ENCODE results near the gene IFT172.
"Not testable (repeated sequence)": the region's sequence is repeated elsewhere in the genome, so short reads cannot be mapped to it uniquely, and the experiment has no call there.

The IFT172 gene

DNA sequence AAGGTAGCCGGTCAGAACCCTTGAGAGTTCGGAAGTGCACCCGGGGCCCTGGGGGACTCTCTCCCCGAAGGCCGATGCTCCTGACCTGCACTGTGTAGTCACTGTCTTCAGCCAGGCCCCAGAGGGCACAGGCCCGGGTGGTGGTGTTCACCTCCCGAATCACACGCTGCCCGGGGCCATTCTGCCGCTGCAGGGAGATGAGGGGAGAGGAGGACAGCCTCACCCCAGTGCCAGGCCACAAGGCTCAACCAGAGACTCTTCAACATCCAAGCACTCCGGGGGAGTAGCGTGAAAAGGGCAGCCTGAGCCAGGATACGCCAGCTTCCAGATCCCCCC, 4.4 kb upstream of the IFT172 start:
- no peak for DNase-seq
- no peak for ATAC-seq

DNA sequence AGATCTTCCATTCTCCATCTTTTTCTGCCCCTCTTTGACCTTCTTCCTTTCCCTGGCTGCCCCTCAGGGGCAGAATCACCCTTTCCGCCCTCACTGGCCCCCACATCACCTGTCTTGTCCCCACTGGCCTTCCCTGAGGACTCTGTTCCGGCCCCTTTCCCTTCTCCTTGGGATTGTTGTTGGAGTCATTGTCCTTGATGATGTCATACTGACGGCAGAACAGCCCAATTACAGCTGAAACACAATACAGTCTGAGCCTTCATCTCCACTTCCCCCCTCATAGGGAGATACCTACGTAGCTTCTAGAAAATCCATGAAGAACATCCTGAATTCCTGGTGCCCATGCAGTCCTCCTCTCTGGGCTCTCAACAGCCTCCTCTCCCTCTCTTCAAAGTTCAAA, 3.0 kb upstream of the IFT172 start:
- no peak for DNase-seq
- ATAC-seq, result no peak

DNA sequence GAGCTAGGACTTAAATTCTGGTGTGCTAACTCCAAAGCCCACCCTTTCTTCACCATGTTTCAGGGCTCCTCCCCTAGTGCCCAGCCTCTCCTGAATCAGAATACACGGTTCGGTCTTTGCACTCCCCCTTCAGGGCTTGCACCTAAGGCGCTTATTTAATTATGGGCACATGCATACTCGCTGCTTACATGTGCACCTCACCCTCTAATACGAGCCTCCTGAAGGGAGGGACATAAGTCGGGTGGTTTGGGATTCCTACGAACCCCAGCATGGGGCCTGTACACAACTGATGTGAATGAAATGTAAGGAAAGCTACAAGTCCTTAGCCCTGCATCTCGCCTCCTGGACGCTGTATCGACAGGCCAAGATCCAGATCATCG, 435 bp downstream of the IFT172 start:
- DNase-seq, result peak; percentile 11
- no peak for ATAC-seq

DNA sequence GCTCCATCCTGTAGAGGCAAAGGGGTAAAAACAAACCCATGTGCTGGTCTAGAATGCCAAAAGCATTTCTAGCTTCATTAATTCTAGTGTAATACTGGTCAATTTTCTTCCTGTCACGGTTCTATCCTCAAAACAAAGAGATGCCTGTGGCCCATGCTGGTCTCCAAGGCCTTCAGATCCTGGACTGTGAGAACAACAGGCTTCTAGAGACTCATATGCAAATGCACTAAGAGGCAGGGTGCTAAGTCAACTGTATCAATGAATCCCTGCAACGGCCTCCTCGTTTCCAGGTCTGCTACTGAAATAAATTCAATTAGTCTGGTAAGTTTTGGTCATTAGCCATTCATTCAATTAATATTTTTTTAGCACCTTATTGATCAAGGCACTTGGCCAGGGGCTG, 4.0 kb downstream of the IFT172 start:
- ATAC-seq (no peak), DNase-seq (no peak)

DNA sequence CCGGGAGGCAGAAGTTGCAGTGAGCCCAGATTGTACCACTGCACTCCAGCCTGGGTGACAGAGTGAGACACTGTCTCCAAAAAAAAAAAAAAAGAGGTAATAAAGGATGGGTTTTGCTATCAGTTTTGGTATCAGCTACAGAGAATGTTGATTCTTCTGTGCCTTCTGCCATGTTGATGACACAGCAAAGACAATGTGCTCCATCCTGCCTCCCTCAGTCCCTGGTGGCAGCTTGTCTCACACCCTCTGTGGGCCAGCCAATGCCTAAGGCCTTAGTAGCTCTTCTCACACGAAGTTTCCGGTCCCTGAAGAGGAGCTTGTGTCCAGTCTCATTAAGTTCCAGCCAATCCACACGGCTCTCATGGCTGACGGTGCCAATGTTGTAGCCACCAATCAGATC, 17.6 kb downstream of the IFT172 start:
- ATAC-seq, result no peak
- no peak for DNase-seq

DNA sequence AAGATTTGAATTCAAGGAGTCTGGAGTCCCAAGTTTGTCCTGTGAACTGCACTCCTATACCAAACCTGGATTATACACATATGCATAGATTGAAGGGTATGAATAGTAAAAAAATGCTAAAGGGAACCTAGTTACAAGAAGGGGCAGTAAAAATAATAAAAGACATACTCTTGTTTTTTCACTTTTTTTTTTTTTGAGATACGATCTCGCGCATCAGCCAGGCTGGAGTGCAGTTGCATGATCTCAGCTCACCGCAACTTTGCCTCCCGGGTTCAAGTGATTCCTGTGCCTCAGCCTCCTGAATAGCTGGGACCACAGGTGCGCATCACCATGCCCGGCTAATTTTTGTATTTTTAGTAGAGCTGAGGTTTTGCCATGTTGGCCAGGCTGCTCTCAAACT, 25.1 kb downstream of the IFT172 start:
- ATAC-seq, result no peak
- no peak for DNase-seq

DNA sequence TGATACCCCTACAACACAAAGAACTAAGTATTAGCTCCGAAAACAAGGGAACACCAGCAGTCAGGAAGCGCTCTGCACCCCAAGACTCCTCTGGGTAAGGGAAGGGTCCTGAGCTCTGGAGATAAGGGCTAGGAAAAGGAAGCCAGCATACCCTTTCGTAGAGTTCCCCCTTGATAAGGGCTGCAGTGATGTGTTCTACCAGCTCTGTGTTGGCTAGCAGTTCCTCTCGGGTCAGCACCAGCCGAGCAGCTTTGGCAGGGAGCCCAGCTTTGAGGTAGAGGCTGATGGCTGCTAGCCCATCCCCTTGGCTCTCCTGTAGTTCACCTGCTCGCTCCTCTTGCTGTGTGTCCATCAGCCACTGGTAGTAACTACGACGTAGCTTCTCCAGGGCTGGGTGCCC, 28.4 kb downstream of the IFT172 start:
- DNase-seq (no peak), ATAC-seq (no peak)

DNA sequence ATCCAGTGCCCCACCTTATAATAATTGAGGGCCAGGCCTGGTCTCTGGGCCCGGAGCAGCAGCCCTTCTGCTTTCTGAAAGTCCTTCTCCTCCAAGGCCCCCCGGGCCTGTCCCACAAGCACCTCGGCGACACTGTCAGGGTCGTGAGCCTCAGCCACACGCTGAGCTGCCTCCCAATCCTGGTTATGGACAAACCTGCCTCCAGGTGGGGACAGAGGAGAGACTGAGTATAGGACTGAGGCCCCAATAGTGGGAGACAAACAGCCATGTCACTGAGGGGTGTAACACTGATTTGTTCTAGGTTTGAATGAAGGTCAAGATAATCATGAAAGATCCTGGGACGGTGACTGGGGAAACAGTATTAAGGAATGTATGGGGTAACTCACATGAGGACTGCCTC, 35.6 kb downstream of the IFT172 start:
- no peak for ATAC-seq
- no peak for DNase-seq

DNA sequence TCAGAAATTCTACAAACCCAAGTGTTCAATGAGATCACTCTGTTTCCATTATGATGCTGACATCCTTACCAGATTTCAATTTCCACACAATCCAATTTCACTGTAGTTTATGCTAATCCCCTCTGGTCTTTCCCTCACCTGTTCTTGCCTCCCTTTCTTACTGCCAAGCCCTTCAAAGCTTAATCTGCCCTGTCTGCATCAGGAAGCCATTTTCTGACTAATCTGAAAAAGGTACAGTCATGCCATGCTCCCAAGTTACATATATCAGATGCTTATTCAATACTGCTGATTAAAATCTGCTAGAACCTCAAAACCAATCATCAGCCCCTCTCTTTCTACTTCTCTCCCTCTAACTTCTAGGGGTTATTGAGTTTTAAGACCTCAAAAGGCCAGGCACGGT, 38.4 kb downstream of the IFT172 start:
- ATAC-seq, result peak; percentile 65

DNA sequence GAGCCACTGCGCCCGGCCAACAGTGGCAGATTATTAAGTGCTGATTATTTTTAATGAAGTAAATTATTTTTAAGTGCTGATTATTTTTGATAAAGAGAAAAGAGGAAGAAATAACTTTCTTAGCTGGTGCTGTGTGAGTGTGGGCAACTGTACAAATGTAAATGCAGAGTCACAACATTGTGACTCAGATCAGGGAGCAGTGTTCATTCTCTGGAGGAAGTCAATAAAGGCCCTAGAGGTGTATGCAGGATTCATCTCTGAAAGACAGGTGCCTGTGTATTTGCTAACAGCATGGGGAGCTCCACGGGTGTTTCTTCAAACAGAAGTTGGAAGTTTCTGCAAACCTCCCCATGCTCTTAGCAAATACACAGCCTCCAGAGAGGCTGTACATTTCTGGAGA, 41.2 kb downstream of the IFT172 start:
- ATAC-seq, result no peak

More for the DNA sequence above, 38.4 kb downstream of the IFT172 start:
- no peak for DNase-seq

DNA sequence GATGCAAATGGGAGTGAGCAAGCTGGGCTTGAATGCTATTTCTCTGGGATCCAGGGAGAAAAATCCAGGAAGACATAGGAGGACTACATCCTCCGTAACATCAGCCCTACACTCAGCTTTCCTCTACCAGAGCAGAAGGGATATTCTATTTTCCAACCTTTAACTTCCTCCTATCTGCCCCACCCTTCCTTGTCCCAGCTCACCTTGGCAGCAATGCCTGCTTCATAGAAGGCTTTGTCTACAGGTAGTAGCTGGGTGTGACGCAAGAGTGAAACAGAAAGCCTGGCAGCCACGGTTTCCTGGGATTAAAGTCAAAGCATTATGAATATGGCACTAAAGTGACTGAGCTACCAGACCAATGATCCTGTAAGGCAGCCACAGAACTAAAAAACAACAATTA, 43.5 kb downstream of the IFT172 start:
- ATAC-seq (no peak), DNase-seq (no peak)

More for the DNA sequence above, 41.2 kb downstream of the IFT172 start:
- no peak for DNase-seq

DNA sequence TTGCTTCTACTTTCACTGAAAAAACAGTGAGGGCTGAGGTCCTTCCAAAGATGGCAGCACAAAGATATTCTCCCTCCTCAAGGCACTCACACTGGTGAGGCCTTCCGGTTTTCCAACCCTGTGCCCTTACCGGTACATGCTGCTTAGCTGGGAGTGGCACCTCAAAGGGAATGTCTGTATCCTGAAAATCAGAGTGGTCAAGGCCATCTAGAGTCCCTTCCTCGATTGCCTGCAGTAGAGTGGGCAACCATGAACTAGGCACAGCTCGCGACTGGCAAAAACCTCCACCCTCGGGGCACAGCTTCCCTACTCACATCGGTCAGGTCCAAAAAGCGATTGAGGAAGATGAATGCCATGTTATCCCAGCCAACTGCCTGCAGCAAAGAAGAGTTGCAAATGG, 43.9 kb downstream of the IFT172 start:
- no peak for DNase-seq
- no peak for ATAC-seq

DNA sequence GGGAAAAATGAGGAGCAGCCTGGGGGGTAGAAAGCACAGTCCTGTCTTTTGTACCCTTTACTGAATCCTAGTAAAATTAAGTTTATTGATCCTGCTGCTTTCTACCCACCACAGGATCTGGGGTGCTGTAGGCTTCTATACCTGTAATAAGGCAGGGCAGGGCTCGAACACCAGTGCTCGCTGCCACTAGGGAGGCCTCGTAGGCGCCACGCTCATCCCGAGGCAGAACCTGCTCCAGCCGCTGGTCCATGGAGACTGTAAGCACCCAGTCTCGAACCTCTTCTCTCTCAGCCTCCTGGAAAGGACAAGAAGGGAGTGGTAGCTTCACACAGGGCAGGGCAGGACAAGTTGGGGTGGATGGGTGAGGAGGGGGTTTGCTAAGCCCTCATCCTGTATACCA, 44.4 kb downstream of the IFT172 start:
- DNase-seq, result no peak
- ATAC-seq, result no peak

DNA sequence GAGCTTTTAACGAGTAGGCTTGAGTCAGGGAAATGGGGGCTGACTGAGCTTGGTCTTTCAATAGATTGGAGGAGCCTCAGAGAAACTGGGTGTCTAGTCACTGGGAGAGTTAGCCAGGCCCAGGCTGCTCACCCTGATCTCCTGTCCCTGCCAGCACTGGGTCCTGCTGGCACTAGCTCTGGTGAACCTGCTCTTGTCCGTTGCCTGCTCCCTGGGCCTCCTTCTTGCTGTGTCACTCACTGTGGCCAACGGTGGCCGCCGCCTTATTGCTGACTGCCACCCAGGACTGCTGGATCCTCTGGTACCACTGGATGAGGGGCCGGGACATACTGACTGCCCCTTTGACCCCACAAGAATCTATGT, 46.6 kb downstream of the IFT172 start:
- ATAC-seq, result peak; percentile 5
- DNase-seq, result no peak

DNA sequence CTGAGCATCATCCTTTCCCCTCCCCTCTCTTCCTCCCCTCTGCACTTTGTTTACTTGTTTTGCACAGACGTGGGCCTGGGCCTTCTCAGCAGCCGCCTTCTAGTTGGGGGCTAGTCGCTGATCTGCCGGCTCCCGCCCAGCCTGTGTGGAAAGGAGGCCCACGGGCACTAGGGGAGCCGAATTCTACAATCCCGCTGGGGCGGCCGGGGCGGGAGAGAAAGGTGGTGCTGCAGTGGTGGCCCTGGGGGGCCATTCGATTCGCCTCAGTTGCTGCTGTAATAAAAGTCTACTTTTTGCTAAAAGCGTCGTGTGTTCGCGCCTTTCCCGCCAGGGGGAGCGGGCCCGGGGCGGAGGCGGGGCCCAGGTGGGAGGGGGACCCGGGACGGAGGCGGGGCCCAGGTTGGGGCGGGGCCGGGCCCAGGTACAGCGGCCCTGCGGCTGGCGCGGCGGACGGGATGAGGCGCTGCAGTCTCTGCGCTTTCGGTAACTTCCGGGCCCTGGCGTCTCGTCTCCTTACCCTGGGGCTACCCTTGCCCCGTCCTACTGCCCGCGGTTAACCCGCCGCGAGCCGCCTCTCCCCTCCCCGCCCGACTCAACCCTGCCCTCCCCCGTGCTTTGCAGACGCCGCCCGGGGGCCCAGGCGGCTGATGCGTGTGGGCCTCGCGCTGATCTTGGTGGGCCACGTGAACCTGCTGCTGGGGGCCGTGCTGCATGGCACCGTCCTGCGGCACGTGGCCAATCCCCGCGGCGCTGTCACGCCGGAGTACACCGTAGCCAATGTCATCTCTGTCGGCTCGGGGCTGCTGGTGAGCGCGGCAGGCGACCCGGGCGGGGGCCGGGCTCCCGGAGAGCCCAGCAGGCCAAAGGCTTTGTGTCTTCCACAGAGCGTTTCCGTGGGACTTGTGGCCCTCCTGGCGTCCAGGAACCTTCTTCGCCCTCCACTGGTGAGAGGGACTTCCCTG, 47.3 kb downstream of the IFT172 start, which contains the start of gene KRTCAP3:
TSS of gene KRTCAP3 (plus strand) at position 424 of the 962 bp plus-strand sequence. CDS start at position 456, 32 bp downstream.
- ATAC-seq (peak; percentile 20), DNase-seq (peak; percentile 33)

DNA sequence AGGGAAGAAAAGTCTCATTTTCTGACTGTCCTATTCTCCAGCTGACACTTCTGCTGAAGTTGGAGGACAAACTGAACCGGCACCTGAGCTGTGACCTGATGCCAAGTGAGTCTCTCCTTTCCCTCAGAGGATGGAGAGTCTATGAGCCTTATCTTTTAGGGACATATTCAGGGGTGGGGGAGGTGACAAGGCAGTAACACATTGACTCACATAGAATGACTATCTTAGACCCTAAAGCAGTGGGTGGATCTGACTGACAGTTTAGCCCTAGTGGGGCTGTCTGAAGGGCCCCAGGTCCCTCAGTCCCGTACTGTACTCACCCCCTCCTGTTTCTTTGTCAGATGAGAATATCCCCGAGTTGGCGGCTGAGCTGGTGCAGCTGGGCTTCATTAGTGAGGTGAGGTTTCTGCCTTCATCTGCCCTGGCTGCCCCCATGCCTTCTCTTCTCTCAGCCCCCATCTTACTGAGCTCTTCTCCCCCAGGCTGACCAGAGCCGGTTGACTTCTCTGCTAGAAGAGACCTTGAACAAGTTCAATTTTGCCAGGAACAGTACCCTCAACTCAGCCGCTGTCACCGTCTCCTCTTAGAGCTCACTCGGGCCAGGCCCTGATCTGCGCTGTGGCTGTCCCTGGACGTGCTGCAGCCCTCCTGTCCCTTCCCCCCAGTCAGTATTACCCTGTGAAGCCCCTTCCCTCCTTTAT, 48.2 kb downstream of the IFT172 start:
- no peak for DNase-seq
- peak; percentile 53 for ATAC-seq

DNA sequence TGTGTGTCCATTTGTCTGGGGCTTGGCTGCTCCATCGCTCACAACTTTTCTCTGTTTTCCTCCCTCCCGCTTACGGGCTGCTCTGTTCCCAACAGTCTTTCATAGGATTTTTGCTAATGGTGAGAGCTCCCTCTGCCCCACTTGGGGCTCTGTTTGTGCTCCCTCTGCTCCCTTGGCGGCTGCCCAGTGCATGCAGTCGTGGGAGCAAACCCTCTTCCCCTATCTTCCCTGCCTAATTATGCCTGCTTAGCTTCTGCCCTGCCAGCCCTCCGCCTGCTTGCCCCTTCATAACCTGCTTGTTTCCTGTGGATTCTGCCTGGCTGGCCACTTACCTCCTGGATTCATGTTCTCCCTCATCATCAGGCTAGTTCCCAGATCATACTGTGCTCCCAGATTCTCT, 53.9 kb downstream of the IFT172 start:
- ATAC-seq (no peak), DNase-seq (no peak)

DNA sequence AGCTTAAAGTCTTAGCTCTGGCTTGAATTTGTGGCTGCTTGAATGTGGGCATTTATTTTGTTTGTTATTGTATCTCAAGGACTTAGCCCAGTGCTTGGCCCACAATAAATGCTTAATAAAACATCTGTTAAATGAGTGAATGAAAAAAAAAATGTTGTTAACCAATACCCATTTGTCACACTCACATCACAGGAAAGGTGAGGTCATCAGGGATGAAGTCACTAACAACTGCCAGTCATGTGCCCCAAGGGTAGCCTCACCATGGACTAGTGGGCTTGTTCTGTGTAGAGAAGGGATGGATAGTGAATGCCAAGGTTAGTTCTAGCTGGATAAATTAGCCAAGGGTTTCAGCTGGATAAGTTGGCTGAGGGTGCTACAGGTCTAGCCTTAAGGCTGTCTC, 58.1 kb downstream of the IFT172 start:
- DNase-seq (peak; percentile 35), ATAC-seq (peak; percentile 24)

DNA sequence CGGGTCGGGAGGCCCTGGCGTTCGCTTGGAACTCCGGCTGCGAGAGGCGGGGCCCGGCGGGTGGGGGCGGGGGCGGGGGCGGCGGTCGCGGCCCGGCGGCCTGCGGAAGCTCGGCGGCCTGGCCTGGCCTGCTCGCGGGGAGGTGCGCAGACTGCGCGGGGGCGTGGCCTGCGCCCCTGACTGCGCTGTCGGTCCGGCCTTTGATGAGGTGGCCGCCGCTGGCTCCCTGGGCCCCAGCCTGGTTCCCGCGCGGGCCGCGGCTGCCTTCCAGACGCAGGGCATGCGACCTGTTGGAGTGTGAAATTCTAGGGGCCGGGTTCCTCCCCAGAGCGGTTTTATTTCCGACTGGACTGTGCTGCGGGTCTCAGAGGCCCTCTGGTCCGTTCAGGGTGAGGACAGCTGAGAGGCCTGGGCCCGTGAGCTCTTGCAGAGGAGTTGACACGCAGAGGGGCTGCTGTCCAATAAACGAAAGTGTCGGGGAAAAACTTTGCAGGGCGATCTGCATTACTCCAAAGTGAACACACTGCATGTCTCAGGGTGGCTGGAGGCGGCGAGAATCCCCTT, 60.5 kb downstream of the IFT172 start:
- peak; percentile 83 for DNase-seq
- peak; percentile 84 for ATAC-seq

DNA sequence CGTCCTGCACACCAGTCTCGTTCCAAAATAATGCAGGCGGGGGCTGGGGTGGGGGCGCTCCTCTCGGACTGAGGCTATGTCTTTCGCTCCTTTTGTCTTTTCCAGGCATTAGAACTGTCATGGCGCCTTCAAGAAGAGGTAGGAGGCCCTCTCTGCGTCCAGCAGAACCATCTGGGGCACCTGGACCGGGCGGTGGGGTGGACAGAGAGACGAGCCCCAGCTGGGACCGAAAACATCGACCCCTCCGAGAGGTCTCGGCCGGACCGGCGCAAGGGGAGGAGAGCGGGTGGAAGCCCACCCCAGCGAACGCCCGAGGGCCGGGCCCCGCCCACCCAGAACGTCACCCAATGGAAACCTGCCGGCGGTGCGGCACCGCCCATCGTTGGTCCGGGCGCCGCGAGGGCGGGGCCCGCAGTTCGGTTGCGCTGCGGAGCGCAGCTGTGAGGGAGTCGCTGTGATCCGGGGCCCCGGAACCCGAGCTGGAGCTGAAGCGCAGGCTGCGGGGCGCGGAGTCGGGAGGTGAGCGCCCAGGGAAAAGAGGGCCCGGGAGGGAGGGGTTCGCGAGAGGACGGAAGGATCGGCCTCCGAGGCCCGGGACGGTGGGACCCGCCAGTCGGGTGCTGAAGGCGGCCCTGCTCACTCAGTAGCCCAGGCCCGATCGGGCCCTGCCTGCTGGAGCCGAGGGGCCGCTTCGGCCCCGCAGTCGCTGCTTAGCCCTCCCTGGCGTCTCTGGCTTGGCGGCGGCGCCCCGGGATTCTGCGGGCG, 61.1 kb downstream of the IFT172 start, which contains the start of gene NRBP1:
TSS of gene NRBP1 (plus strand) at position 419 of the 765 bp plus-strand sequence. CDS start 4,643 bp downstream, outside the sequence.
- ATAC-seq (peak; percentile 89), DNase-seq (peak; percentile 98)

DNA sequence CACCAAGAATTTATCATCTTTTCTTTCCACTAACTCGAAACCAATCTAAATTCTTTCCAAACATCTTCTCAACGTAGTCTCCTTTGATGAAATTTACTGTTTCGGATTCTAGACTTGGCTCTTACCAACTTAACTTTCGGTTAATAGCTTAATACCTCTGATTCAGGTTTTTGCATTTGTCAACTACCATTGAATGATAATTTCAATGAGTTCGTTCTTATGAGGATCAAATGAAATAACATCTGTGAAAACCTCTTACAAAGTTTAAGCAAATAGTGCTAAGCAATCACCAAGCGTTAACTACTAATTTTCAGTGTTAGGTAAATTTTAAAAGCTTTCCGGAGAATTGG, 61.7 kb downstream of the IFT172 start:
- no peak for ATAC-seq

DNA sequence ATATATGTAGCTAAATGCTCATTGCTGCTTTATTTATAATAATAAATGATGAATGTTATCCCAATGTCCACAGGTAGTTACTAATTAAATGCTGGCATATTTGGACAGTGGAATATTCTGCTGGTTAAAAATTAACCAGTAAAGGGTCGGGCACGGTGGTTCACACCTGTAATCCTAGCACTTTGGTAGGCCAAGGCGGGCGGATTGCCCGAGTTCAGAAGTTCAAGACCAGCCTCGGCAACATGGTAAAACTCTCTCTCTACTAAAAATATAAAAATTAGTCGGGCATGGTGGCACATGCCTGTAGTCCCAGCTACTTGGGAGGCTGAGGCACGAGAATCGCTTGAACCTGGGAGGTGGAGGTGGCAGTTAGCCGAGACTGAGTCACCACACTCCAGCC, 64.5 kb downstream of the IFT172 start:
- not testable (repeated sequence) for DNase-seq, ATAC-seq

More for the DNA sequence above, 61.7 kb downstream of the IFT172 start:
- no peak for DNase-seq
